ENCODE data around the gene SPDYE1.
"Not testable (repeated sequence)": the region's sequence is repeated elsewhere in the genome, so short reads cannot be mapped to it uniquely, and the experiment has no call there.

- TF ChIP-seq CTCF (optimal IDR thresholded peaks at IDR 0.05 in 1 of 3, IDR thresholded peaks at IDR 0.05 in 1 of 3, conservative IDR thresholded peaks at IDR 0.05 in 1 of 3; ENCODE audit: extremely low read depth in 1 of 3, insufficient read depth in 2 of 3, low read length in 3 of 3); EZH2 (IDR thresholded peaks at IDR 0.05; ENCODE audit: low read length): not testable (repeated sequence)
These were observed 14.0 kb upstream of the SPDYE1 start for GRCh38 chr7:43983736-43984135.

All from keratinocyte (primary cell).